ENCODE measurements around the gene PTH2R.
"Not testable (repeated sequence)": the region's sequence is repeated elsewhere in the genome, so short reads cannot be mapped to it uniquely, and the experiment has no call there.

The PTH2R gene

GRCh38 chr2:208488686-208489564 is 82.3 kb downstream of the PTH2R start:
- no peak for DNase-seq

DNA sequence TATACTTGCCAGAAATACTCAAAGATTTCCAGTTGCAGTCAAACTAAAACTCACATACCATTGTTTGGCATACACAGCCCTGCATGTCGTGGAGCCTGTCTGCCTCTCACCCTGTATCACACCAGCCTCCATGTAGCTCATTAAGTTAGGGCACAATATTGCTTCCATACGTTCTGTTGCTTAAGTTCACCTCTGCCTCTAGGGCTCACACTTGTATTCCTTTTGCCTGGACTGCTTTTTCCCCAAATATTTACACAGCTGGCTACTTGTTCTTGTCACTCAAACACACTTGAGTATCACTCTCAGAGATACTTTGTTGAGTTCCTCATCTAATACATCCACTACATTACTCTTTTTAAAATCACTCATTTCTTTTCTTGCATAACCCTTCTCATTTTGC is 83.1 kb downstream of the PTH2R start:
- no peak for DNase-seq

GRCh38 chr2:208490492-208490891 is 83.9 kb downstream of the PTH2R start:
- no peak for DNase-seq

DNA sequence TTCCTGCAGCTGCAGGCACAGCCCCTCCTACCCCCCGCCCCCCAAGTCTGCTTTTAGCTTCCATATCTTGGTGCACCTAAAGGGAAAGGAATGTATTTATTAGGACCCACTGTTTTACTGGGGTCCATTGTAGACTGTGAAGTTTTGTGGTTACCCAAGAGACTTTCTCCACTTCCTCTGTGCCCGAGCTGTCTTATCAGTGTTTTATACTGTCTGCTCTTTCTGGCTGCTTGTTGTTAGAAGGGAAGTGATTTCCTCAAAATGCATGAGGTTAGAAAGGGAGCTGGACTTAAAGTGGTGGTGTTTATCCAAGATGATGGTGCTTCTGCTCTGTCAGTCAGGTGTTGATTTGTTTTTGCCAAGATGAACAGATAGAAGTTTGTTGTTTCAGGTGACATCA is 85.0 kb downstream of the PTH2R start:
- DNase-seq = no peak

DNA sequence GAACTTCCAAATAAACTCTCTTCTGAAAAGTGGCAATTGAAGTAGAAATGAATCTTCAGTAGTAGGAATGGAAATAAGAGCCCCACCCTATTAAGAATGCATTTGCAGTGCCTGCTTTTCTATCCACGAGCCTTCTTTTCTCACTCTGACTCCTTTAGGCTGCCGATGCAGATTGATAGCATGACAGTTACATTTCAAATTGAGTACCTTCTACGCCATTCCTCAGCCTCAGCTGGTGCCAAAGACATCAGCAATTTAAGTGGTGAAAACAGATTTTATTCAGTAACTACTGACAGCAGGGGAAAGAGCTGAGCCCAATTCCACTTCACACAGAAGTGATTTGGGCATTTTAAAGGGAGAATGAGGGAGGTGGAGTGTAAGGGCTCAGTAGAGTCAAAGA is 85.5 kb downstream of the PTH2R start:
- DNase-seq = no peak

GRCh38 chr2:208493186-208493585 is 86.6 kb downstream of the PTH2R start:
- no peak for DNase-seq

GRCh38 chr2:208496129-208496528 is 89.5 kb downstream of the PTH2R start:
- no peak for DNase-seq

- DNase-seq = no peak
These were observed 94.6 kb downstream of the PTH2R start for GRCh38 chr2:208501206-208501605.

DNA sequence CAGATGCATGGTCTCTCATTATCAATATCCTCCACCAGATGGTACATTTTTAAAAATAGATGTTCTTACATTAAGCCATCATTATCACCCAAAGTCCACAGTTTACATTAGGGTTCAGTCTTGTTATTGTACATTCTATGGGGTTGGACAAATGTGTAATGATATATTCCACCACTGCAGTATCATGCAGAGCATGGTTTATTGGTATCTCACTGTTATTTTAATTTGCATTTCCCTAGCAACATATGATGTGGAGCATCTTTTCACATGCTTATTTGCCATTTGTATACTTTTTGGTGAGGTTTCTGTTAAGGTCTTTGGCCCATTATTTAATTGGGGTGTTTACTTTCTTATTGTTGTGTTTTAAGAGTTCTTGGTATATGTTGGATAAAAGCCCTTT is 95.7 kb downstream of the PTH2R start:
- no peak for DNase-seq

DNA sequence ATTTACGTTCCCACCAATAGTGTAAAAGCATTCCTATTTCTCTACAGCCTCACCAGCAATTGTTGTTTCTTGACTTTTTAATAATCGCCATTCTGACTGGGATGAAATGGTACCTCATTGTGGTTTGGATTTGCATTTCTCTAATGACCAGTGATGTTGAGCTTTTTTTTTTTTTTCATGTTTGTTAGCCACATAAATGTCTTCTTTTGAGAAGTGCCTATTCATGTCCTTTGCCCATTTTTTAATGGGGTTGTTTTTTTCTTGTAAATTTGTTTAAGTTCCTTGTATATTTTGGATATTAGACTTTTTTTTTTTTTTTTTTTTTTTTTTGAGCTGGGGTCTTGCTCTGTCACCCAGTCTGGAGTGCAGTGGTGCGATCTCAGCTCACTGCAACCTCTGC is 98.8 kb downstream of the PTH2R start:
- DNase-seq = not testable (repeated sequence)

- no peak for DNase-seq
These were observed 103.0 kb downstream of the PTH2R start for GRCh38 chr2:208509586-208509985.

DNA sequence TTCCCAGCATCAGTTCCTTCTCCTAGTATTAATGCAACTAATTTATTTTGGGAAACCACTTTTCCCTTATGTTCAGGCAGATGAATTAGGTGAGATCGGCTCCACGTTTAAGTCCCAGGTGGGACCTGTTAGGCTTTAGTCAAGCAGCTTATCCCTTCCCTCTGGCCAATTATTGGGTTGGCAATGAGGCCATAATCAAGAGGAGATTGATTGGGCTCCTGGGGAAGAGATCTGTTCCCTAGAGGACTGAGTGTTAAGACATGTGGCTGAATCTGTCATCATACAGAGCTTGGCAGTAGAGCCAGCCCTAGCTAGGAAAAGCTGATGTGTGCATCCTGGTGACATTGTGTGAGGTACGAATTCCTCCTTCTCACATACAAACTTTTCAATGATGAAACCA is 104.4 kb downstream of the PTH2R start:
- no peak for DNase-seq

DNA sequence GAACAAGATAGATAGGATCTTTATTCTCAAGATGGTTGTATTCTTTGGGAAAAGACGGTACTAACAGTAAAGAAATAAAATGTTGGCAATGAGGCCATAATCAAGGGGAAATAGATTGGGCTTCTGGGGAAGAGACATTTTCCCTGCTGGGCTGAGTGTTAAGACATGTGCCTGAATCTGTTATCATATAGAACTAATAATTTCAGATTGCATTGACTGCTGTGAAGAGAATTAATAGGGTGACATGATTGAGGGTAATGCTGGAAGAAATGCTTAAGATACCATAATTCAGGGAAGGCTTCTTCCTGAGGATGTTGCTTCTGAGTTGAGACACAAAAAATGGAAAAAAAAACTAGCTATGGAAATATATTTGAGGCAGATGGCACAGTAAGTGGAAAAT is 105.0 kb downstream of the PTH2R start:
- no peak for DNase-seq

GRCh38 chr2:208515099-208515498 is 108.5 kb downstream of the PTH2R start:
- no peak for DNase-seq

GRCh38 chr2:208523069-208523468 is 116.5 kb downstream of the PTH2R start:
- not testable (repeated sequence) for DNase-seq

DNA sequence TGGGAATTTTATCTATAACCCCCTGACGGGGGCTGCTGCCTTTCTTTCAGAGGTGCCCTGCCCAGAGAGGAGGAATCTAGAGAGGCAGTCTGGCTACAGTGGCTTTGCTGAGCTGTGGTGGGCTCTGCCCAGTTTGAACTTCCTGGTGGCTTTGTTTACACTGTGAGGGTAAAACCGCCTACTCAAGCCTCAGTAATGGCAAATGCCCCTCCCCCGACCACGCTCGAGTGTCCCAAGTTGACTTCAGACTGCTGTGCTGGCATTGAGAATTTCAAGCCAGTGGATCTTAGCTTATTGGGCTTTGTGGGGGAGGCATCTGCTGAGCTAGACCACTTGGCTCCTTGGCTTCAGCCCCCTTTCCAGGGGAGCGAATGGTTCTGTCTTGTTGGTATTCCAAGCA is 118.6 kb downstream of the PTH2R start:
- DNase-seq = not testable (repeated sequence)

- DNase-seq = no peak
These were observed 123.2 kb downstream of the PTH2R start for GRCh38 chr2:208529796-208530195.

GRCh38 chr2:208531361-208531760 is 124.8 kb downstream of the PTH2R start:
- no peak for DNase-seq

DNA sequence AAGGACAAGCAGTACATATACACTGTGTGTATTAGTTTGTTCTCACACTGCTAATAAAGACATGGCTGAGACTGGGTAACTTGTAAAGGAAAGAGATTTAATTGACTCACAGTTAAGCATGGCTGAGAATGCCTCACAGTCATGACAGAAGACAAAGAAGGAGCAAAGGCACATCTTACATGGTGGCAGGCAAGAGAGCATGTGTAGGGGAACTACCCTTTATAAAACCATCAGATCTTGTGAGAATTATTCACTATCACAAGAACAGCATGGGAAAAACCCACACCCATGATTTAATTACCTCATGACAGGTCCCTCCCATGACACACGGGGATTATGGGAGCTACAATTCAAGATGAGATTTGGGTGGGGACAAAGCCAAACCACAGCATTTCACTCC is 129.0 kb downstream of the PTH2R start:
- not testable (repeated sequence) for DNase-seq

DNA sequence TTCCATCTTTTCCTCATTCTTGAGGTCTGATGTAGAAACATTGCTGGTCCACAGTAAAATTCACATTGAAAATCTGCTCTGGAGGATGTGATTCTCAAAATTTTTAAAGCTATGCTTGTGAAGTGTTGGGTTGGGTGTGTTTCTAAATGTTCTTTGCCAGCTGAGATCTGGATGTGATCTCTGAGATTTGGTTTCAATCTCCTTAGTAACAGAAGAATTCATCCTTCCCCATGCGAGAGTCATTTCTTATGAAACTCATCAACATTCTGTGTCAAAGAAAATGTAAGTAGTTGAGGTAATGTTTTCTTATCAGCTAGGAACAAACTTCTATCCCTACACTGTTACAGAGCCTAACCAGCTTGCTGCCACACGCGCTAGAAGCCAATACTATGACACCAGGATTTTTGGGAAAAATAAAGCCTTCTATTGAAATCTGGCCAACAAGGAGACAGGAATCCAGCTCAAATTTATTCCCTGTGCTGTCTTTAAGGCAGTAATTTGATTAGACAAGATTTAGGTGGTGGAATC is 134.9 kb downstream of the PTH2R start:
- no peak for DNase-seq

- DNase-seq = no peak
These were observed 135.4 kb downstream of the PTH2R start for GRCh38 chr2:208541989-208542464.

DNA sequence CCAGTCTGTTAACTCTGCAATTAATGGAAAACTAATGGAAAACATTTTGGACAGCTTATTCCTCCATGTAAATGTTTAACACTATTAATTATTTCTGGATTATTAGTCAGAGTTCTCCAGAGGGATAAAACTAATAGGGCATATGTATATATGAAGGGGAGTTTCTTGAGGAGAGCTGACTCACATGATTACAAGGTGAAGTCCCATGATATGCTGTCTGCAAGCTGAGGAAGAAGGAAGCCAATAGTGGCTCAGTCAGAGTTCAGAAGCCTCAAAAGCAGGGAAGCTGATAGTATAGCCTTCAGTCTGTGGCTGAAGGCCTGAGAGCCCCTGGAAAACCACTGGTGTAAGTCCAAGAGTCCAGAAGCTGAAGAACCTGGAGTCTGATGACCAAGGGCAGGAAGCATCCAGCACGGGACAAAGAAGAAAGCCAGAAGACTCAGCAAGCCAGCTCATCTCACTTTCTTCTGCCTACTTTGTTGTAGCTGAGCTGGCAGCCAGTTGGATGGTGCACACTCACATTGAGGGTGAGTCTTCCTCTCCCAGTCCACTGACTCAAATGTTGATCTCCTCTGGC is 136.0 kb downstream of the PTH2R start:
- no peak for DNase-seq
